ENCODE measurements around the gene KIRREL3.

DNA sequence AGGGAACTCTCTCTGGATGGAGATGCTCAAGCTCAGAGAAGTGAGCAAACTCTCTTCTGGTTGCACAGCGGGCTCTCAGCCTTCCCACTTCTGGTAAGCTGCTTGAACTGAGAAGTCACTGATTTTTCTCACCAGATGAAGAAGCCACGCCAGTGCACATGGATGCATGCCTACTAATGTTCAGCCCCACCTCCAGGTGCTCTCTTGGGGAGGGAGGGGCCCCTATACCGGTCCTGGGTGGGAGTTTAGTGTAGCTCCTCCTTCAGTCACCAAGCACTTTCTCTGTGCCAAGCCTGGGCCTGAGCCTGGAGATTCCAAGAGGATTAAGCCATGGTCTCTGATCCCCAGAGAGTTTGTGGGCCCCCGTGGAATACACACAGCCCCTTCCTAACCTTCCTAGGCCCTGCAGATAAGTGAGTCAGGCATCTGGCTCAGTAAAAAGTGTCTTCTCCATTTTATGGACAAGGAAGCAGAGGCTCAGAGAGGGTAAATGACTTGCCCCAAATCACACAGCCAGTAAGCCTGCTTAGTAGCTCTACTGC lies 502.9 kb downstream of the KIRREL3 start:
- TF ChIP-seq POLR2AphosphoS5 (IDR thresholded peaks at IDR 0.05; ENCODE audit: borderline replicate concordance, low read depth, low read length) (no peak), EZH2 (IDR thresholded peaks at IDR 0.05) (no peak)

All from SK-N-MC (cell line).